ENCODE results near the gene FAM170B. TPM values are rescaled to one million over a fixed set of nuclear protein-coding genes. Genes with fewer than 3 reads are reported as not detected.

Gene FAM170B
- total and polyA plus RNA-seq, 9 of the 15 experiments (the other 6 are each of a cell fraction or from before 2014, with no cell fraction given) = 0.11 to 0.21 TPM; not detected in 7

DNA sequence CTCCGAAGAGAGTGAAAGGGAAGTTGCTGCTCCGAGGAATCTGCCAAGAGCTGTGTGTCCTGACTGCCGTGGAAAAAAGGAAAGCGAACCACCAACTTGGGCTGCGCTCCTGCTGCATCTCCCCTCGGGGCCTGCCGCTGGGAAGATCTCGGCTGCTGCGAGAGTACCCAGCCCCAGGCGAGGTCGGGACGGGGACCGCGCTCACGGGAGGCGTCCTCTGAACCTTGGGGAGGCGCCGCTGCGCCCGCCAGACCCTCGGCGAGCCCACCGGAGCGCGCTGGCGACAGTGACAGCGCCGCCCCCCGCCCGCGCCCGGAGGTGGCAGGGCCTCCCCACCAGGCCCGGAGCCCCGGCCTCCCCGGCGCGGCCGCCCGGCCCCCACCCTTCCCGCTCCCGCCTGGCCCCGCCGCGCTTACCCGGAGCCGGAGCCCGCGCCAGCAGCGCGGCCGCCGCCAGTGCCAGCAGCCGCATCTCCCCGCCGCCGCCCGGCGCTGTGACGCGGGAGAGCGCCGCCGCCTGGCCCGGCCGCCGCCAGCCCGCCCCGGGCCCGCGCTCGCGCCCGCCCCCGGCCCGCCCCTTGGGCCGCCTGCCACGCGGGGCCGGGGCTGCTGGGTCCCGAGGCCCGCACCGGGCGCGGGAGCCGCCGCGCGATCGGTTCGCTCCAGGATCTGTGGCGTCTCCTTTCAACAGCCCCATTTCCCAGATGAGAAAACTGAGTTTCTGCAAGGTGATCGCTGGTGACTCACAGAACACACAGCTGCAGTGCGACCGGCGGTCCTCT is 18.6 kb downstream of the FAM170B start, which contains the start of gene VSTM4 (continued):
- TF ChIP-seq, protein P1, sequence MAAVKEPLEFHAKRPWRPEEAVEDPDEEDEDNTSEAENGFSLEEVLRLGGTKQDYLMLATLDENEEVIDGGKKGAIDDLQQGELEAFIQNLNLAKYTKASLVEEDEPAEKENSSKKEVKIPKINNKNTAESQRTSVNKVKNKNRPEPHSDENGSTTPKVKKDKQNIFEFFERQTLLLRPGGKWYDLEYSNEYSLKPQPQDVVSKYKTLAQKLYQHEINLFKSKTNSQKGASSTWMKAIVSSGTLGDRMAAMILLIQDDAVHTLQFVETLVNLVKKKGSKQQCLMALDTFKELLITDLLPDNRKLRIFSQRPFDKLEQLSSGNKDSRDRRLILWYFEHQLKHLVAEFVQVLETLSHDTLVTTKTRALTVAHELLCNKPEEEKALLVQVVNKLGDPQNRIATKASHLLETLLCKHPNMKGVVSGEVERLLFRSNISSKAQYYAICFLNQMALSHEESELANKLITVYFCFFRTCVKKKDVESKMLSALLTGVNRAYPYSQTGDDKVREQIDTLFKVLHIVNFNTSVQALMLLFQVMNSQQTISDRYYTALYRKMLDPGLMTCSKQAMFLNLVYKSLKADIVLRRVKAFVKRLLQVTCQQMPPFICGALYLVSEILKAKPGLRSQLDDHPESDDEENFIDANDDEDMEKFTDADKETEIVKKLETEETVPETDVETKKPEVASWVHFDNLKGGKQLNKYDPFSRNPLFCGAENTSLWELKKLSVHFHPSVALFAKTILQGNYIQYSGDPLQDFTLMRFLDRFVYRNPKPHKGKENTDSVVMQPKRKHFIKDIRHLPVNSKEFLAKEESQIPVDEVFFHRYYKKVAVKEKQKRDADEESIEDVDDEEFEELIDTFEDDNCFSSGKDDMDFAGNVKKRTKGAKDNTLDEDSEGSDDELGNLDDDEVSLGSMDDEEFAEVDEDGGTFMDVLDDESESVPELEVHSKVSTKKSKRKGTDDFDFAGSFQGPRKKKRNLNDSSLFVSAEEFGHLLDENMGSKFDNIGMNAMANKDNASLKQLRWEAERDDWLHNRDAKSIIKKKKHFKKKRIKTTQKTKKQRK (IDR thresholded peaks at IDR 0.05; ENCODE audit: borderline replicate concordance, low read depth, low read length) = no peak
- no peak for TF ChIP-seq FOXA3 (CRISPR knock-in tag; conservative IDR thresholded peaks at IDR 0.05 in 1 of 2, IDR thresholded peaks at IDR 0.05 in 1 of 2)
- 0 out of 2 replicates have a peak, but pooled peaks have one; percentile 44 for TF ChIP-seq TCF7 (IDR thresholded peaks at IDR 0.05; ENCODE audit: borderline replicate concordance)
- TF ChIP-seq, protein P2, sequence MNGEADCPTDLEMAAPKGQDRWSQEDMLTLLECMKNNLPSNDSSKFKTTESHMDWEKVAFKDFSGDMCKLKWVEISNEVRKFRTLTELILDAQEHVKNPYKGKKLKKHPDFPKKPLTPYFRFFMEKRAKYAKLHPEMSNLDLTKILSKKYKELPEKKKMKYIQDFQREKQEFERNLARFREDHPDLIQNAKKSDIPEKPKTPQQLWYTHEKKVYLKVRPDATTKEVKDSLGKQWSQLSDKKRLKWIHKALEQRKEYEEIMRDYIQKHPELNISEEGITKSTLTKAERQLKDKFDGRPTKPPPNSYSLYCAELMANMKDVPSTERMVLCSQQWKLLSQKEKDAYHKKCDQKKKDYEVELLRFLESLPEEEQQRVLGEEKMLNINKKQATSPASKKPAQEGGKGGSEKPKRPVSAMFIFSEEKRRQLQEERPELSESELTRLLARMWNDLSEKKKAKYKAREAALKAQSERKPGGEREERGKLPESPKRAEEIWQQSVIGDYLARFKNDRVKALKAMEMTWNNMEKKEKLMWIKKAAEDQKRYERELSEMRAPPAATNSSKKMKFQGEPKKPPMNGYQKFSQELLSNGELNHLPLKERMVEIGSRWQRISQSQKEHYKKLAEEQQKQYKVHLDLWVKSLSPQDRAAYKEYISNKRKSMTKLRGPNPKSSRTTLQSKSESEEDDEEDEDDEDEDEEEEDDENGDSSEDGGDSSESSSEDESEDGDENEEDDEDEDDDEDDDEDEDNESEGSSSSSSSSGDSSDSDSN (IDR thresholded peaks at IDR 0.05; ENCODE audit: borderline replicate concordance in 1 of 2, low read depth in 2 of 2, low read length in 2 of 2) = peak in 1 of 2 experiments; percentile 58; a peak in 2 of 4 replicates
- TF ChIP-seq CXXC5 (CRISPR knock-in tag; IDR thresholded peaks at IDR 0.05) = 0 out of 2 replicates have a peak, but pooled peaks have one; percentile 35
- TF ChIP-seq NFATC3 (IDR thresholded peaks at IDR 0.05) = no peak
- no peak for TF ChIP-seq PRPF4 (IDR thresholded peaks at IDR 0.05; ENCODE audit: insufficient read depth, low read depth, low read length, poor library complexity, severe bottlenecking)
- no peak for TF ChIP-seq KDM2B (CRISPR knock-in tag; IDR thresholded peaks at IDR 0.05)
- TF ChIP-seq, protein P3, sequence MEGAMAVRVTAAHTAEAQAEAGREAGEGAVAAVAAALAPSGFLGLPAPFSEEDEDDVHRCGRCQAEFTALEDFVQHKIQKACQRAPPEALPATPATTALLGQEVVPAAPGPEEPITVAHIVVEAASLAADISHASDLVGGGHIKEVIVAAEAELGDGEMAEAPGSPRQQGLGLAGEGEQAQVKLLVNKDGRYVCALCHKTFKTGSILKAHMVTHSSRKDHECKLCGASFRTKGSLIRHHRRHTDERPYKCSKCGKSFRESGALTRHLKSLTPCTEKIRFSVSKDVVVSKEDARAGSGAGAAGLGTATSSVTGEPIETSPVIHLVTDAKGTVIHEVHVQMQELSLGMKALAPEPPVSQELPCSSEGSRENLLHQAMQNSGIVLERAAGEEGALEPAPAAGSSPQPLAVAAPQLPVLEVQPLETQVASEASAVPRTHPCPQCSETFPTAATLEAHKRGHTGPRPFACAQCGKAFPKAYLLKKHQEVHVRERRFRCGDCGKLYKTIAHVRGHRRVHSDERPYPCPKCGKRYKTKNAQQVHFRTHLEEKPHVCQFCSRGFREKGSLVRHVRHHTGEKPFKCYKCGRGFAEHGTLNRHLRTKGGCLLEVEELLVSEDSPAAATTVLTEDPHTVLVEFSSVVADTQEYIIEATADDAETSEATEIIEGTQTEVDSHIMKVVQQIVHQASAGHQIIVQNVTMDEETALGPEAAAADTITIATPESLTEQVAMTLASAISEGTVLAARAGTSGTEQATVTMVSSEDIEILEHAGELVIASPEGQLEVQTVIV (CRISPR knock-in tag; IDR thresholded peaks at IDR 0.05; ENCODE audit: borderline replicate concordance) = no peak
- TF ChIP-seq, protein P4, sequence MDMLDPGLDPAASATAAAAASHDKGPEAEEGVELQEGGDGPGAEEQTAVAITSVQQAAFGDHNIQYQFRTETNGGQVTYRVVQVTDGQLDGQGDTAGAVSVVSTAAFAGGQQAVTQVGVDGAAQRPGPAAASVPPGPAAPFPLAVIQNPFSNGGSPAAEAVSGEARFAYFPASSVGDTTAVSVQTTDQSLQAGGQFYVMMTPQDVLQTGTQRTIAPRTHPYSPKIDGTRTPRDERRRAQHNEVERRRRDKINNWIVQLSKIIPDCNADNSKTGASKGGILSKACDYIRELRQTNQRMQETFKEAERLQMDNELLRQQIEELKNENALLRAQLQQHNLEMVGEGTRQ (CRISPR knock-in tag; IDR thresholded peaks at IDR 0.05) = no peak
- TF ChIP-seq SETDB1 (IDR thresholded peaks at IDR 0.05; ENCODE audit: low read length) = no peak
- no peak for TF ChIP-seq HSF4 (CRISPR knock-in tag; IDR thresholded peaks at IDR 0.05; ENCODE audit: borderline replicate concordance)
- peak; percentile 84; the same call in 1 of the 2 replicates for TF ChIP-seq PTBP1 (IDR thresholded peaks at IDR 0.05; ENCODE audit: low read depth, low read length)
- no peak for TF ChIP-seq KLF13 (tag; IDR thresholded peaks at IDR 0.05; ENCODE audit: borderline replicate concordance, low read depth)
- no peak for TF ChIP-seq ZNF584 (CRISPR knock-in tag; IDR thresholded peaks at IDR 0.05; ENCODE audit: low read depth)

Data from K562 (cell line).